DND-41 (cell line): Measurements from ENCODE around the gene CAB39L.

Experiments
- CTCF ChIP-seq: IDR thresholded peaks from 2 replicates; pipeline ENCODE4 v1.5.1; 2012; ENCODE audit warnings: borderline replicate concordance, low read length, moderate library complexity, mild to moderate bottlenecking; ENCODE audit not compliant: poor library complexity, severe bottlenecking; ENCODE audit errors: extremely low read depth
- EZH2 ChIP-seq: IDR thresholded peaks from 3 replicates; pipeline ENCODE4 v1.6.1; 2012; ENCODE audit warnings: borderline replicate concordance, low read depth, mild to moderate bottlenecking, moderate library complexity, low read length, inconsistent platforms; ENCODE audit not compliant: severe bottlenecking

GRCh38 chr13:49441846-49442245 lies 2.0 kb downstream of the CAB39L start:
- TF ChIP-seq CTCF (no peak), EZH2 (no peak)
